Parietal lobe (tissue), 2 donors: Measurements from ENCODE around the gene CHADL. TPM values are rescaled to one million over a fixed set of nuclear protein-coding genes. Genes with fewer than 3 reads are reported as not detected.

ENCODE experiments used
- small RNA-seq: library from RNA; depleted of rRNA; stranded (forward); fragments of <200 nt; gene quantifications from one replicate; pipeline ENCODE3, GENCODE V24; 2014; ENCODE audit warnings: low replicate concordance
- total RNA-seq: library from RNA; depleted of rRNA; stranded (reverse); fragments of >200 nt; gene quantifications from one replicate; pipeline ENCODE4 v1.2.3, GENCODE V29; 2014

CHADL gene
- total RNA-seq, result 3.4 TPM

GRCh38 chr22:41240377-41241132 is at the start of gene CHADL:
Gene CHADL, minus strand, starts transcription at chr22:41240931. Its CDS starts 50 bp downstream, at chr22:41240881.

GRCh38 chr22:41285820-41286638 is 45.3 kb upstream of the CHADL start, which contains the start of gene RANGAP1:
Gene RANGAP1, minus strand, starts transcription at chr22:41286187. Its CDS starts 5,143 bp downstream, at chr22:41281044.

GRCh38 chr22:41204992-41205900 is 35.5 kb downstream of the CHADL start, which contains the start of gene L3MBTL2:
Gene L3MBTL2, plus strand, starts transcription at chr22:41205312. Its CDS starts 51 bp downstream, at chr22:41205363.

Small RNA genes lying within 50 kb of the gene (small RNA-seq; reads per million reads assigned to genes)
- not detected for gene MIR6889

Other genes starting within 250 kb of the CHADL start
- 164 TPM for gene EP300, start 148.3 kb downstream of the CHADL start, total RNA-seq
- gene L3MBTL2, start 35.6 kb downstream of the CHADL start, total RNA-seq, result 26.3 TPM
- 41.9 TPM for gene RANGAP1, start 45.3 kb upstream of the CHADL start, total RNA-seq
- 61.7 TPM for gene ZC3H7B, start 60.6 kb upstream of the CHADL start, total RNA-seq
- gene TEF, start 141.0 kb upstream of the CHADL start, total RNA-seq, result 7.8 TPM
- gene TOB2, start 205.9 kb upstream of the CHADL start, total RNA-seq, result 19.1 TPM
- gene PHF5A, start 227.8 kb upstream of the CHADL start, total RNA-seq, result 34.4 TPM
- gene ACO2, start 228.2 kb upstream of the CHADL start, total RNA-seq, result 78.6 TPM